Measurements from ENCODE around the gene ZRANB3.
"Not testable (repeated sequence)": the region's sequence is repeated elsewhere in the genome, so short reads cannot be mapped to it uniquely, and the experiment has no call there.

ZRANB3 gene

DNA sequence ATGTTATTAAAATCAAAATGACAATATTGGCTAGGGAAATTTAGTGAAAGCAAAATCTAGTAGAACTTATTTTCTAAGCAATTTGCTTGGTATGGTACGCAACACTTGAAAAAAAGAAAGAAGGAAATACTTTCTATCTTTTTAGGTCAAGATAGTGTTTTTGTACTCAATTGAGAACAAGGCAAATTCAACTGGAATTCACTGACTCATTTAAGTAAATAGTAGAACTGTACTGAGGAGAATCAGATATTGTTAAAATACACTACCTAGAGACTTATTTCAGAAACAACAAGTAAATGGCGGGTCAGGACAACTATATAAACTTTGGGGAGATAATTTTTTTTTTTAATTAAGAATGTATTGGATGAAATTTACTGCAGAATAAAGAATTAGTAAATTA, 18.9 kb downstream of the ZRANB3 start:
- no peak overlapping the region for H3K4me3 Mint-ChIP-seq
- DNase-seq = no peak
- ATAC-seq = no peak
- no peaks in the 10 kb centered on the region for H3K27me3 Mint-ChIP-seq
- H3K4me1 Mint-ChIP-seq = peaks cover 15% of the 10 kb centered on the region
- no peak overlapping the region for H3K27ac Mint-ChIP-seq
- peaks cover 21 to 22% of the 10 kb centered on the region in 2 donors for H3K9me3 Mint-ChIP-seq

- H3K4me3 Mint-ChIP-seq = peak overlapping the region in 1 of 2 donors; percentile 4
- DNase-seq (no peak), ATAC-seq (peak; percentile 68)
- H3K27ac Mint-ChIP-seq = no peak overlapping the region
- no peaks in the 10 kb centered on the region for H3K27me3 Mint-ChIP-seq
- peaks cover 21 to 22% of the 10 kb centered on the region in 2 donors for H3K9me3 Mint-ChIP-seq
- H3K4me1 Mint-ChIP-seq = peaks cover 15% of the 10 kb centered on the region
These were observed 20.4 kb downstream of the ZRANB3 start for GRCh38 chr2:135510577-135510976.

DNA sequence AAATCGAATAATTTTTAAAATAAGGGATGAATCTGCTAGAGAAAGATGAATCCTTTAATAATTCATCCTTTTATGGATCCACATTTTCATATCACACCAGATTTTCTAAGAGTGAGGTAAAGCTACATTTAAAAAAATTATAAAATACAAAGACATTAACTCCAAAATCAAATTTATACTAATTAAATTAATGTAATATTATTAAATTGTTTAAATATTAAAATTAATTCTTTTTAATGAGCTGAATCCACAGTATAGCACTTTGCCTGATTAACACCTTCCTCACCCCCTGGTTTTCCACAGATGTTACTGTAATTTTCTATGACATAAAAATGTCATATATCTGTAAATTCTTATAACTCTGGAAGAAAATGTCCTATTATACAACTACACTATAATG, 26.2 kb downstream of the ZRANB3 start:
- Mint-ChIP-seq H3K27me3 (no peaks in the 10 kb centered on the region), H3K9me3 (peaks cover 9 to 20% of the 10 kb centered on the region in 2 donors), H3K4me3 (no peak overlapping the region), H3K4me1 (no peaks in the 10 kb centered on the region), H3K27ac (no peak overlapping the region)
- ATAC-seq (no peak), DNase-seq (no peak)

GRCh38 chr2:135498588-135498987, 32.4 kb downstream of the ZRANB3 start:
- not testable (repeated sequence) for DNase-seq, H3K27me3 Mint-ChIP-seq
- peaks cover 21 to 35% of the 10 kb centered on the region in 2 donors for H3K9me3 Mint-ChIP-seq

DNA sequence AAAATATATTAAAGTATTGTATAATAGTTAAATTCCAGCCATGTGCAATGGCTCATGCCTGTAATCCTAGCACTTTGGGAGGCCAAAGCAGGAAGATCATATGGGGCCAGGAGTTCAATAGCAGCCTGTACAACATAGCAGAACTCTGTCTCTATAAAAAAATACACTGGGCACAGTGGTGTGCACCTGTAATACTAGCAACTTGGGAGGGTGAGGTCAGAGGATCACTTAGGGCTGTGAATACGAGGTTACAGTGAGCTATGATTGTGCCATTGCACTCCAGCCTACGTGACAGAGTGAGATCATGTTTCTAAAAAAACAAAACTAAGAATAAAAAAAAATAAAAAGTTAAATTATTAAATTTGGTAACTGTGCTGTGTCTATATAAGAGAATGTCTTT, 36.1 kb downstream of the ZRANB3 start:
- Mint-ChIP-seq H3K4me3 (no peak overlapping the region), H3K9me3 (peaks cover 14 to 17% of the 10 kb centered on the region in 2 donors), H3K27me3 (no peaks in the 10 kb centered on the region), H3K4me1 (no peaks in the 10 kb centered on the region), H3K27ac (no peak overlapping the region)
- no peak for ATAC-seq
- no peak for DNase-seq

More at GRCh38 chr2:135498588-135498987, 32.4 kb downstream of the ZRANB3 start:
- H3K27ac Mint-ChIP-seq, ATAC-seq, H3K4me1 Mint-ChIP-seq, H3K4me3 Mint-ChIP-seq: not testable (repeated sequence)

- Mint-ChIP-seq H3K4me1 (no peaks in the 10 kb centered on the region), H3K27ac (no peak overlapping the region), H3K4me3 (no peak overlapping the region), H3K27me3 (no peaks in the 10 kb centered on the region), H3K9me3 (peaks cover 10 to 13% of the 10 kb centered on the region in 2 donors)
- DNase-seq (no peak), ATAC-seq (no peak)
These were observed 36.5 kb downstream of the ZRANB3 start for GRCh38 chr2:135494503-135494902.

DNA sequence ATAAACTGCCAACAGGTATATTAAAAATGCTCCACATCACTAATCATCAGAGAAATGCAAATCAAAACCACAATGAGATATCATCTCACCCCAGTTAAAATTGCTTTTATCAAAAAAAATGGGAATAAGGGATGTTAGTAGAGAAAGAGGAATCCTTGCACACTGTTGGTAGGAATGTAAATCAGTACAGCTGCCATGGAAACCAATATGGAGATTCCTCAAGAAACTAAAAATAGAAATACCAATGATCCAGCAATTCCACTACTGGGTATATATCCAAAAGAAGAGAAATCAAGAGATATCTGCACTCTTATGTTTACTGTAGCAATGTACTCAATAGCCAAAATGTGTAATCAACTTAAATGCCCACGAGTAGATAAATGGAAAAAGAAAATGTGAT, 40.6 kb downstream of the ZRANB3 start:
- H3K27ac Mint-ChIP-seq = no peak overlapping the region
- H3K27me3 Mint-ChIP-seq = no peaks in the 10 kb centered on the region
- ATAC-seq (no peak), DNase-seq (no peak)
- H3K9me3 Mint-ChIP-seq = peaks cover 0 to 5% of the 10 kb centered on the region in 2 donors
- H3K4me1 Mint-ChIP-seq = no peaks in the 10 kb centered on the region
- no peak overlapping the region for H3K4me3 Mint-ChIP-seq

DNA sequence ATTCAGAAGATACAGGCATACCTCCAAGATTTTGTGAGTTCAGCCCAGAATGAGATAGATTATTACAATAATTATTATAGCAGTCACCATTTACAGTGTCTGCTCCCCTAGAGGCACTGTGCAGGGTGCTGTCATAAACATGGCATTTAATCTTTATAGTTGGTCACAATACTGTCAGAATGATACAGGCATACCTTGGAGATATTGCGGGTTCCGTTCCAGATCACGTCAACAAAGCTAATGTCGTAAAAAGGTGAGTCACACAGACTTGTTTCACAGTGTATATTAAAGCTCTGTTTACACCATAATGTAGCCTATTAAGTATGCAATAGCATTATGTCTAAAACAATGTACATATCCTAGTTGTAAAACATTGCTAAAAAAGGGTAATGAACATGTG, 45.6 kb downstream of the ZRANB3 start:
- Mint-ChIP-seq H3K27ac (no peak overlapping the region), H3K4me3 (no peak overlapping the region), H3K9me3 (peaks cover 5 to 13% of the 10 kb centered on the region in 2 donors), H3K4me1 (no peaks in the 10 kb centered on the region), H3K27me3 (no peaks in the 10 kb centered on the region)
- no peak for DNase-seq
- ATAC-seq = no peak

DNA sequence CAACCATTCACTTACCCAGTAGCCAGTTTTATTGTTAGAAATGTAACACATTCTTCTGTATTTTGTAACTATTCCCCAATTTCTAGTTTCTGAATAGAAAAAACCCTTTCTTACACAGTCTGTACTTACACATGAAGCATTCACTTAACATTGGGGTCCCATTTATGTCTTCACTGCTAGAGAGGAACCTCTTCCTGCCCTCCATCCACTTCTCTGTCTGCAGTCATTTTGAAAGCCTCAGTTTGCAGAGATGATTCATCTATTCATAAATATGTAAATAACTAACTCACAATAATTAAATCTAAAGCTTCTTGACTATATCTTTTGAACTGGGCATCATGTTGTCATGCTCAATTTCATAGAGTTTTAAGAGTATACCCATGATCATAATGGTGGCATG, 55.9 kb downstream of the ZRANB3 start:
- no peak overlapping the region for H3K27ac Mint-ChIP-seq
- ATAC-seq (peak; percentile 53), DNase-seq (no peak)
- H3K9me3 Mint-ChIP-seq = no peaks in the 10 kb centered on the region
- no peak overlapping the region for H3K4me3 Mint-ChIP-seq
- H3K27me3 Mint-ChIP-seq = no peaks in the 10 kb centered on the region
- peaks cover 5% of the 10 kb centered on the region for H3K4me1 Mint-ChIP-seq

GRCh38 chr2:135473567-135473966, 57.5 kb downstream of the ZRANB3 start:
- Mint-ChIP-seq H3K27me3 (no peaks in the 10 kb centered on the region), H3K4me1 (peaks cover 5% of the 10 kb centered on the region), H3K27ac (no peak overlapping the region), H3K9me3 (no peaks in the 10 kb centered on the region), H3K4me3 (no peak overlapping the region)
- peak; percentile 60 for ATAC-seq
- DNase-seq = peak; percentile 9 to 18

- H3K9me3 Mint-ChIP-seq = no peaks in the 10 kb centered on the region
- DNase-seq (no peak), ATAC-seq (no peak)
- H3K27ac Mint-ChIP-seq = no peak overlapping the region
- no peaks in the 10 kb centered on the region for H3K27me3 Mint-ChIP-seq
- peaks cover 5% of the 10 kb centered on the region for H3K4me1 Mint-ChIP-seq
- no peak overlapping the region for H3K4me3 Mint-ChIP-seq
These were observed 59.9 kb downstream of the ZRANB3 start for GRCh38 chr2:135471106-135471505.

DNA sequence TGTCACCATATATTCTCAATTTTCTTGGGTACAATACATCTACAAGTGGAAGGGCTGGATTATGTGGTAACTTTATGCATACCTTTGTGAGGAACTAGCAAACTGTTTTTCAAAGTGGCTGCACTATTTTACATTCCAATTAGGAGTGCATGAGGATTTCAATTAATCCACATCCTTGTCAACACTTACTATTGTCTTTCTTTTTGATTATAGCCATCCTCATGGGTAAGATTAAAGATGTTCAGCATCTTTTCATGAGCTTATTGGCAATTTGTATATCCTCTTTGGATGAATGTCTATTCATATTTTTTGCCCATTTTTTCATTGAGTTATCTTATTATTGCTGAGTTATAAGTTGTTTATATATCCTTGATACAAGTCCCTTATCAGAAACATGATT, 73.7 kb downstream of the ZRANB3 start:
- Mint-ChIP-seq H3K9me3 (peaks cover 12 to 17% of the 10 kb centered on the region in 2 donors), H3K27me3 (no peaks in the 10 kb centered on the region), H3K4me3 (no peak overlapping the region), H3K4me1 (no peaks in the 10 kb centered on the region), H3K27ac (no peak overlapping the region)
- DNase-seq (no peak), ATAC-seq (no peak)

GRCh38 chr2:135456835-135457234, 74.2 kb downstream of the ZRANB3 start:
- DNase-seq = no peak
- no peaks in the 10 kb centered on the region for H3K27me3 Mint-ChIP-seq
- no peak overlapping the region for H3K4me3 Mint-ChIP-seq
- H3K27ac Mint-ChIP-seq = no peak overlapping the region
- no peak for ATAC-seq
- H3K4me1 Mint-ChIP-seq = no peaks in the 10 kb centered on the region
- peaks cover 17 to 22% of the 10 kb centered on the region in 2 donors for H3K9me3 Mint-ChIP-seq

GRCh38 chr2:135456431-135456830, 74.6 kb downstream of the ZRANB3 start:
- DNase-seq (no peak), ATAC-seq (no peak)
- Mint-ChIP-seq H3K27ac (no peak overlapping the region), H3K27me3 (no peaks in the 10 kb centered on the region), H3K4me3 (no peak overlapping the region), H3K9me3 (peaks cover 21 to 26% of the 10 kb centered on the region in 2 donors), H3K4me1 (no peaks in the 10 kb centered on the region)

DNA sequence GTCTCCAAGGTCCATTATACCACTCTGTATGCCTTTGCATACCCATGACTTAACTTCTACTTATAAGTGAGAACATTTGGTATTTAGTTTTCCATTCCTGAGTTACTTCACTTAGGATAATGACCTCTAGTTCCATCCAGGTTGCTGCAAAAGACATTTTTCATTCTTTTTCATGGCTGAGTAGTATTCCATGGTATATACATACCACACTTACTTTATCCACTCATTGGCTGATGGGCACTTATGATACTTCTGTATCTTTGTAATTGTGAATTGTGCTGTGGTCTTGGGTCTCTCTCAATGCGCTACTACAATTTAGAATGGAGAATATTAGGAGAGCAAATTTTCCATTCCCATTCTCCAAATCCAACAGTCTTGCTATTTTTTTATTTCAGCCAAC, 76.4 kb downstream of the ZRANB3 start:
- H3K27ac Mint-ChIP-seq = no peak overlapping the region
- DNase-seq (no peak), ATAC-seq (no peak)
- no peaks in the 10 kb centered on the region for H3K27me3 Mint-ChIP-seq
- peaks cover 23 to 29% of the 10 kb centered on the region in 2 donors for H3K9me3 Mint-ChIP-seq
- no peaks in the 10 kb centered on the region for H3K4me1 Mint-ChIP-seq
- no peak overlapping the region for H3K4me3 Mint-ChIP-seq

- ATAC-seq, H3K4me3 Mint-ChIP-seq, H3K27ac Mint-ChIP-seq, H3K27me3 Mint-ChIP-seq, H3K4me1 Mint-ChIP-seq: not testable (repeated sequence)
- peak in 1 of 2 donors; percentile 14 for DNase-seq
- H3K9me3 Mint-ChIP-seq = peaks cover 23 to 29% of the 10 kb centered on the region in 2 donors
These were observed 78.0 kb downstream of the ZRANB3 start for GRCh38 chr2:135453027-135453426.

- DNase-seq (no peak), ATAC-seq (no peak)
- Mint-ChIP-seq H3K4me1 (no peaks in the 10 kb centered on the region), H3K9me3 (peaks cover 23 to 29% of the 10 kb centered on the region in 2 donors), H3K27me3 (no peaks in the 10 kb centered on the region), H3K4me3 (no peak overlapping the region), H3K27ac (no peak overlapping the region)
These were observed 79.1 kb downstream of the ZRANB3 start for GRCh38 chr2:135451966-135452365.
